Measurements from ENCODE around the gene FGF14.
"Not testable (repeated sequence)": the region's sequence is repeated elsewhere in the genome, so short reads cannot be mapped to it uniquely, and the experiment has no call there.

Gene FGF14

DNA sequence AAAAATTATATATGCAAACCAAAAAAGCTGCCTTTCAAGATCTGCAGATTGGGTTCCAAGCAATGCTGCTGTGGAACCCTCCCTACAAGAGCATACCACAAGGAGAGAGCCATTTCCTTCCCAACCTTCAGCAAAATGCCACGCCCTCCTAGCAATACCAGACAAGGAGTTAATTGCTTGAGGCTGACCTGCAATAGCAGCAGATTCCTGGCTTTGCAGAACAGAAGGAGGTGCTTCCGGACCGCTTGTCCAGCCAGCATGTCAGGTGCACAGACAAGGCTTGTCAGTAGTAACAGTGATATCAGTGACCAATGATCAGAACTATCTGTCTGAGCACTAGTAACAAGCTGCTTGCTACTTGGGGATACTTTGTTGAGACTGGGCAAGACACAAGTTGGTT, 301.6 kb downstream of the FGF14 start:
- ChIA-PET POLR2A (no interaction called here), CTCF (no interaction called here)

DNA sequence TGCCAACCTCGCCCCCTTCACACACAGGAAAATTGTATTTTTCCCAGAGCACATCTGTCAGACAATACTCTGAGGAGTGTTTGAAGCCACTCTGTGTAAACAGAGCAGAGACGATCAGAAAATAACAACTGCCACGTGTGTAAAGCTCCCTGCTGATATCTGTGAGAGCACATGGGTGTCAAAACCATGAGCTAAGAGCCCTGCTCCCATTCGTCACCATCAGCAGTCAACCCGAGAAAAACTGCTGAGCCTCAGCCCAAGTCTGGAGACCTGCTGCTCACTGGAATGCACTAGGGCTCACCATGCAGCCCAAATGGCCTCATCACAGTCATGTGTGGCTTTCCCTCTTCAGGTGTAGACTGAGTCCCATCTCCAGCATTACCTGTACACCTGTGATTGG, 304.1 kb downstream of the FGF14 start:
- CTCF ChIA-PET: interaction anchor here (0.6 kb wide), 1 partner anchor 113 kb away, joined by 3 read pairs; no protein-coding TSS in a partner anchor
- TF ChIP-seq ZNF677 (tag by site-specific recombination; IDR thresholded peaks at IDR 0.05): no peak
- TF ChIP-seq, protein P1, sequence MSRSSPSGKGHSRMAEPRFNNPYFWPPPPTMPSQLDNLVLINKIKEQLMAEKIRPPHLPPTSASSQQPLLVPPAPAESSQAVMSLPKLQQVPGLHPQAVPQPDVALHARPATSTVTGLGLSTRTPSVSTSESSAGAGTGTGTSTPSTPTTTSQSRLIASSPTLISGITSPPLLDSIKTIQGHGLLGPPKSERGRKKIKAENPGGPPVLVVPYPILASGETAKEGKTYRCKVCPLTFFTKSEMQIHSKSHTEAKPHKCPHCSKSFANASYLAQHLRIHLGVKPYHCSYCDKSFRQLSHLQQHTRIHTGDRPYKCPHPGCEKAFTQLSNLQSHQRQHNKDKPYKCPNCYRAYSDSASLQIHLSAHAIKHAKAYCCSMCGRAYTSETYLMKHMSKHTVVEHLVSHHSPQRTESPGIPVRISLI (tag by site-specific recombination; IDR thresholded peaks at IDR 0.05): no peak
- Histone ChIP-seq H3K27ac (ENCODE audit: extremely low read depth, low read depth, low read length) (no peak overlapping the region), H3K36me3 (ENCODE audit: control insufficient read depth in 2 of 2, insufficient read depth in 1 of 2, low read length in 2 of 2) (no peaks in the 10 kb centered on the region), H3K9me3 (ENCODE audit: control insufficient read depth, insufficient read depth, low read depth, low read length) (no peaks in the 10 kb centered on the region), H3K4me1 (ENCODE audit: control insufficient read depth, insufficient read depth, low read length) (no peaks in the 10 kb centered on the region), H3K4me3 (ENCODE audit: low read depth, low read length) (no peak overlapping the region)
- POLR2A ChIA-PET: no interaction called here

More for the DNA sequence above, 301.6 kb downstream of the FGF14 start:
- no peak overlapping the region for H3K4me3 ChIP-seq (ENCODE audit: low read depth, low read length)
- H3K27ac ChIP-seq (ENCODE audit: extremely low read depth, low read depth, low read length): no peak overlapping the region
- no peaks in the 10 kb centered on the region for H3K4me1 ChIP-seq (ENCODE audit: control insufficient read depth, insufficient read depth, low read length)
- TF ChIP-seq, protein P2, sequence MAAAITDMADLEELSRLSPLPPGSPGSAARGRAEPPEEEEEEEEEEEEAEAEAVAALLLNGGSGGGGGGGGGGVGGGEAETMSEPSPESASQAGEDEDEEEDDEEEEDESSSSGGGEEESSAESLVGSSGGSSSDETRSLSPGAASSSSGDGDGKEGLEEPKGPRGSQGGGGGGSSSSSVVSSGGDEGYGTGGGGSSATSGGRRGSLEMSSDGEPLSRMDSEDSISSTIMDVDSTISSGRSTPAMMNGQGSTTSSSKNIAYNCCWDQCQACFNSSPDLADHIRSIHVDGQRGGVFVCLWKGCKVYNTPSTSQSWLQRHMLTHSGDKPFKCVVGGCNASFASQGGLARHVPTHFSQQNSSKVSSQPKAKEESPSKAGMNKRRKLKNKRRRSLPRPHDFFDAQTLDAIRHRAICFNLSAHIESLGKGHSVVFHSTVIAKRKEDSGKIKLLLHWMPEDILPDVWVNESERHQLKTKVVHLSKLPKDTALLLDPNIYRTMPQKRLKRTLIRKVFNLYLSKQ (tag by site-specific recombination; IDR thresholded peaks at IDR 0.05; ENCODE audit: borderline replicate concordance): no peak
- TF ChIP-seq ZFP69B (tag by site-specific recombination; IDR thresholded peaks at IDR 0.05) (no peak), ZNF626 (tag by site-specific recombination; IDR thresholded peaks at IDR 0.05) (no peak), ZNF529 (tag by site-specific recombination; IDR thresholded peaks at IDR 0.05; ENCODE audit: insufficient replicate concordance) (no peak), GLI2 (tag by site-specific recombination; IDR thresholded peaks at IDR 0.05; ENCODE audit: borderline replicate concordance, low read depth) (no peak), SP3 (tag by site-specific recombination; IDR thresholded peaks at IDR 0.05) (no peak), ZNF558 (tag by site-specific recombination; IDR thresholded peaks at IDR 0.05) (no peak), ZNF530 (tag by site-specific recombination; IDR thresholded peaks at IDR 0.05; ENCODE audit: low read depth) (no peak), ZNF664 (tag by site-specific recombination; IDR thresholded peaks at IDR 0.05) (no peak), ZFP37 (tag by site-specific recombination; IDR thresholded peaks at IDR 0.05) (no peak), ZNF311 (tag by site-specific recombination; IDR thresholded peaks at IDR 0.05; ENCODE audit: borderline replicate concordance) (no peak), ZNF121 (tag by site-specific recombination; IDR thresholded peaks at IDR 0.05) (no peak), ZNF324 (tag by site-specific recombination; IDR thresholded peaks at IDR 0.05) (no peak), ZNF791 (tag by site-specific recombination; IDR thresholded peaks at IDR 0.05) (no peak)
- TF ChIP-seq, protein P3, sequence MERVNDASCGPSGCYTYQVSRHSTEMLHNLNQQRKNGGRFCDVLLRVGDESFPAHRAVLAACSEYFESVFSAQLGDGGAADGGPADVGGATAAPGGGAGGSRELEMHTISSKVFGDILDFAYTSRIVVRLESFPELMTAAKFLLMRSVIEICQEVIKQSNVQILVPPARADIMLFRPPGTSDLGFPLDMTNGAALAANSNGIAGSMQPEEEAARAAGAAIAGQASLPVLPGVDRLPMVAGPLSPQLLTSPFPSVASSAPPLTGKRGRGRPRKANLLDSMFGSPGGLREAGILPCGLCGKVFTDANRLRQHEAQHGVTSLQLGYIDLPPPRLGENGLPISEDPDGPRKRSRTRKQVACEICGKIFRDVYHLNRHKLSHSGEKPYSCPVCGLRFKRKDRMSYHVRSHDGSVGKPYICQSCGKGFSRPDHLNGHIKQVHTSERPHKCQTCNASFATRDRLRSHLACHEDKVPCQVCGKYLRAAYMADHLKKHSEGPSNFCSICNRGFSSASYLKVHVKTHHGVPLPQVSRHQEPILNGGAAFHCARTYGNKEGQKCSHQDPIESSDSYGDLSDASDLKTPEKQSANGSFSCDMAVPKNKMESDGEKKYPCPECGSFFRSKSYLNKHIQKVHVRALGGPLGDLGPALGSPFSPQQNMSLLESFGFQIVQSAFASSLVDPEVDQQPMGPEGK (tag by site-specific recombination; IDR thresholded peaks at IDR 0.05): no peak
- TF ChIP-seq, protein P4, sequence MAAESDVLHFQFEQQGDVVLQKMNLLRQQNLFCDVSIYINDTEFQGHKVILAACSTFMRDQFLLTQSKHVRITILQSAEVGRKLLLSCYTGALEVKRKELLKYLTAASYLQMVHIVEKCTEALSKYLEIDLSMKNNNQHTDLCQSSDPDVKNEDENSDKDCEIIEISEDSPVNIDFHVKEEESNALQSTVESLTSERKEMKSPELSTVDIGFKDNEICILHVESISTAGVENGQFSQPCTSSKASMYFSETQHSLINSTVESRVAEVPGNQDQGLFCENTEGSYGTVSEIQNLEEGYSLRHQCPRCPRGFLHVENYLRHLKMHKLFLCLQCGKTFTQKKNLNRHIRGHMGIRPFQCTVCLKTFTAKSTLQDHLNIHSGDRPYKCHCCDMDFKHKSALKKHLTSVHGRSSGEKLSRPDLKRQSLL (tag by site-specific recombination; IDR thresholded peaks at IDR 0.05): no peak
- no peaks in the 10 kb centered on the region for H3K36me3 ChIP-seq (ENCODE audit: control insufficient read depth in 2 of 2, insufficient read depth in 1 of 2, low read length in 2 of 2)
- H3K9me3 ChIP-seq (ENCODE audit: control insufficient read depth, insufficient read depth, low read depth, low read length): no peaks in the 10 kb centered on the region

DNA sequence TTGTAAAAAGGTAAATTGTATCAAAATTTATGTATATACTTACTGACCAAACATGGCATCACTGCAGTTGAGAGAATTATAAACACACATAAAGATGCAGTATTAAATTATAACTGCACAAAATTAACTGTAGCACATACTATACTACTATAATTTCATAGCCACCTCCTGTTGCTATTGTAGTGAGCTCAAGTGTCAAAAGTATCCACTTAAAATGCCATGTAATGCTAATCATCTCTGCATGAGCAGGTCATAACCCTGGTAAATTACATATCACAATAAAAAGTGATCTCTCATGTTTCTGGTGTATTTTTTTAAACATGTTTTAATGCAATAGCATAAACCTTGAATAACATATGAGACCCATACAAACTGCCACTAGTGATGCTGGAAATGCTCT, 308.6 kb downstream of the FGF14 start:
- POLR2A ChIA-PET; CTCF ChIA-PET; H3K4me3 ChIP-seq (ENCODE audit: low read depth, low read length): not testable (repeated sequence)

More for the DNA sequence above, 308.6 kb downstream of the FGF14 start:
- H3K4me1 ChIP-seq (ENCODE audit: control insufficient read depth, insufficient read depth, low read length); H3K27ac ChIP-seq (ENCODE audit: extremely low read depth, low read depth, low read length); H3K36me3 ChIP-seq (ENCODE audit: control insufficient read depth in 2 of 2, insufficient read depth in 1 of 2, low read length in 2 of 2); H3K9me3 ChIP-seq (ENCODE audit: control insufficient read depth, insufficient read depth, low read depth, low read length): not testable (repeated sequence)
